Astrocyte of the hippocampus (primary cell): ENCODE measurements around the gene NDRG2.

Experiments used
- DNase-seq: peaks from one replicate; pipeline ENCODE4 v3.0.0; 2011; ENCODE audit warnings: low read depth, low spot score

The NDRG2 gene

DNA sequence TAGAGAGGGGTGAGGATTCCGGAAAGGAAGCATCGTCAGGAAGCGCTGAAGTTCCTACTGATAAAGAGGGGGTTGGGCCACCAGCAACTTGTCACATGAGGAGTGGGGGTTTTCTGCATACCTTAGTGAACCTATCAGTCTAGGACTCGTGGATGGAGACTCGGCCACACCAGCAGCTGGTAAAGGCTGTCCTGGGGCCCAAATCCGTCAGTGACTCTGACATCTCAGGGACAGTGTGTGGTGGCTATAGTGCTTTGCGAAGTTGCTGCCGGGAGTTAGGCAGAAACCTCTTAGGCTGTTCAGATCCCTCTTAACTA is 53.2 kb downstream of the NDRG2 start:
- DNase-seq, result no peak

DNA sequence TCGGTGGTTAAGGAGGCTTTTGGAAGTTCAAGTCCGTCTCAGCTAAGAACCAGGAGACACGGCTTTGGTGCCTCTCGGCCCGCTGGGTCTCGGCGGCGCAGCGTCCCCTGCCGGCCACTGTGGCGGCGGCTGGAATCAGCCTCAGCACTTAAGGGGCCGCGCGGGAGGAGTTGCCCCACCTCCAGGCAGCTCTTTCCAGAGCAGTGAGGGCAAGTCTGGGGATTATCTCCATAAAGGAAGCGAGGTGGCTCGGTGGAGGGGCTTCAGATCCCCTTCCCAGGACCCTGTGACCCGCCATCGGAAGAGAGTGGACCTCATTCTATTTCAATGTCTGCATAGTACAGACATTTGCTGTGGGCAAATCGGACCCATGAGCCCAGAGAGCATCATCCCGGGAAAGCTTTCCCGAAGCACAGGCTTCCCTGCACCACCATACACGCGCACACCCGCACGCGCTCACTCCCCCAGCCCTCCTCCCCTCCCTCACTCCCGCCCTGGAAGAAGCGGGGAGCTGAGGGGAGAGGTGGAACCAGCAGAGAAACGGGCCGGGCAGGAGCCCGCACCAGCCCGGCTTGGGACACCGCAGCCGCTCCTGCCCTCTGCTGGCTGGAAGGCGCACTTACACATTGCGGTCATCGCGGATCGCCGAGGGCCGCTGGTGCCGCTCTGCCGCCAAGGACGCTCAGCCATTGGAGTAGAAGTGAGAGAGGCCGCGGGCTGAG is 53.7 kb downstream of the NDRG2 start:
- DNase-seq, result peak; percentile 95

DNA sequence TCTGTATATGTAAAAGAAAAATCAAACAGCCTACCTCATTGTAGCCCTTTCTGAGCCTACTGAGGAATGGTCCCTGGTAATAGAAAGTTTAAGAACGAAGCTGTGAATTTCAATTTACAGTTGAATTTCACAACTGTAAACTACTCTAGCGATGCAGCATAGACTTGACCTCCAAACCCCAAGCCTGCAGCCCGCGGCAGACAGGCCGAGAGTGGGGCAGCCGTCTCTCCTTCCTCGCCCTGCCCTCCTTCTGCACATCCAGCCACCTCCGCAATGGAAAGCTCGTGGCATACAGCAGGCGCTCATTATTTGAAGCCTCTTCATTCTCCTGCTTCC is 54.2 kb downstream of the NDRG2 start:
- DNase-seq, result no peak

DNA sequence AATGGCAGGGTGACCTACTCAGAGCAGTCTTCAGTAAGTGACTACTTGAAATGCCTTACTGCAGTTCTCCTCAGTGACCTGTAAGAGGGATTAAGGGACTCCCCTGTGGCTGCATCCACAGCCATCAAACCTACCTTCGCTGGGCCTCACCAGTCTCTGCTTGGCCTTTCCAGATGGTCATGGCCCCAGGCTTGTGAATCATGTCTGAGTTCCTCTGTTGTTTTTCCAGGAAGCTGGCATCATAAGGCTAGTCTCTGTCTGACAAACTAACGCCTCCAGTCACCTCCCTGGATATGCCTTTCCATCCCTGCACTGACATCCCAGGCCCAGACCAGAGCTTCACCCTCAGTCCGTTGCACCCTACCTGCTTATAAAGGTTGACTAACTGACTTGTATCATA is 55.5 kb downstream of the NDRG2 start:
- DNase-seq, result no peak
